Kidney epithelial cell (primary cell): ENCODE measurements around the gene LDB2. TPM values are rescaled to one million over a fixed set of nuclear protein-coding genes. Genes with fewer than 3 reads are reported as not detected.

Experiments
- DNase-seq: peaks from one replicate; pipeline ENCODE4 v3.0.0-alpha.2; 2010; ENCODE audit warnings: low read depth
- H3K27me3 ChIP-seq: 2 replicates; pipeline ENCODE4 v1.6.0; 2011; ENCODE audit warnings: low read length; ENCODE audit not compliant: control insufficient read depth, insufficient read depth
- H3K36me3 ChIP-seq: 2 replicates; pipeline ENCODE4 v1.5.1; 2011; ENCODE audit warnings: low read length; ENCODE audit not compliant: control insufficient read depth, insufficient read depth
- H3K4me3 ChIP-seq: 2 replicates; pipeline ENCODE4 v1.5.1; 2011; ENCODE audit warnings: low read depth, mild to moderate bottlenecking, control low read depth, low read length
- CTCF ChIP-seq: IDR thresholded peaks from 2 replicates; pipeline ENCODE4 v1.5.1; 2011; ENCODE audit warnings: mild to moderate bottlenecking, moderate library complexity, low read length, control low read depth, inconsistent platforms; ENCODE audit not compliant: insufficient read depth, poor library complexity, severe bottlenecking
- total RNA-seq: library from RNA; depleted of rRNA; stranded (reverse); fragments of >200 nt; gene quantifications from 2 replicates; pipeline ENCODE4 v1.2.3, GENCODE V29; 2015

The LDB2 gene
- total RNA-seq, 1 donor from 2014 or later = 0.46 TPM

GRCh38 chr4:16694173-16694883 is 204.1 kb downstream of the LDB2 start:
- Histone ChIP-seq H3K27me3 (no peaks in the 10 kb centered on the region), H3K36me3 (no peaks in the 10 kb centered on the region), H3K4me3 (no peak overlapping the region)
- TF ChIP-seq CTCF = no peak
- DNase-seq = no peak

- no peaks in the 10 kb centered on the region for H3K27me3 ChIP-seq
- TF ChIP-seq CTCF = no peak
- H3K36me3 ChIP-seq = no peaks in the 10 kb centered on the region
- H3K4me3 ChIP-seq = no peak overlapping the region
- DNase-seq = no peak
Observed at GRCh38 chr4:16693641-16694040, 204.8 kb downstream of the LDB2 start.

GRCh38 chr4:16692961-16693506 is 205.4 kb downstream of the LDB2 start:
- H3K36me3 ChIP-seq = no peaks in the 10 kb centered on the region
- DNase-seq = no peak
- H3K27me3 ChIP-seq = no peaks in the 10 kb centered on the region
- no peak for TF ChIP-seq CTCF
- no peak overlapping the region for H3K4me3 ChIP-seq

GRCh38 chr4:16692524-16692923 is 205.9 kb downstream of the LDB2 start:
- no peak for DNase-seq
- H3K27me3 ChIP-seq = no peaks in the 10 kb centered on the region
- H3K36me3 ChIP-seq = no peaks in the 10 kb centered on the region
- TF ChIP-seq CTCF = no peak
- H3K4me3 ChIP-seq = no peak overlapping the region

DNA sequence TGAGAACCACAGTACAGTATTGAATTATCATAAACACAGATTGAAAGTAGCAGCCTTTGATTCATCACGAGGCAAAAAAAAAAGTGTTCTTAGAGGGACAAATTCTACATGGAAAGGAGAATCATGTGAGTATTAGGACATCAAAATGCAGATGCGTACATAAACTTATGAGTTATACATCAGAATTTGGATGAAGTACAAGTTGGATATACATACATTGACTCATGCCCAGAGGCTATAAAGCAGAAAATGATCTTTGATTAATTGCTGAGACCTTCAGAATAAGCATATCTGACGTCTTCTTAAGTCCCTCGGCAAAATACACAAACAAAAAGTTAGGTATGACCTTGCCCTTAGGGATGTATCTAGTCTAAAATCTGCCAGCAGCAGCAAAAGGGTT is 206.4 kb downstream of the LDB2 start:
- H3K36me3 ChIP-seq = no peaks in the 10 kb centered on the region
- H3K27me3 ChIP-seq = no peaks in the 10 kb centered on the region
- no peak for DNase-seq
- H3K4me3 ChIP-seq = no peak overlapping the region
- TF ChIP-seq CTCF = no peak

DNA sequence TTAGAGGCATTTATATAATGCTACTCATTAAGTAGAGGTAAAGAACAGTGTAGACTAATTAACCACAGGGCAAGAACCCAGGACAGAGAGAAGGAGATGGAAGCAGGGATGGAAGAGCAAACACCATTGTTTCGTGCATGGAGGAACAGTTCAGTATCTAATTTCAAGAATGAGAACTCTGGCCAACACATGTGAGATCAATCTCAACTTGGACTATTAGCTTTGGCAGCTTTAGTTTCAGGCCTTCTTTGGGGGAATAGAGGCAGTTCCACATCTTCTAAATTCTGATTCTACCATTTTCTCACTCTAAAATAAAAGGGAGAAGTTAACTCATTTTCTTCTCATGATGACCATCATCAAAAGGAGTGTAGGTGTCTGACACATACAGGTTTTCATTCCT is 207.0 kb downstream of the LDB2 start:
- H3K4me3 ChIP-seq = no peak overlapping the region
- TF ChIP-seq CTCF = no peak
- no peak for DNase-seq
- no peaks in the 10 kb centered on the region for H3K27me3 ChIP-seq
- H3K36me3 ChIP-seq = no peaks in the 10 kb centered on the region
